ENCODE results near the gene STX5. TPM values are rescaled to one million over a fixed set of nuclear protein-coding genes. Genes with fewer than 3 reads are reported as not detected.
A peak's percentile ranks its signal among the peaks of the same experiment; 100 is the strongest.
"Not testable (repeated sequence)": the region's sequence is repeated elsewhere in the genome, so short reads cannot be mapped to it uniquely, and the experiment has no call there.

STX5 gene
- total and polyA plus RNA-seq, 4 donors = 19.8 to 47.6 (median 37.7) TPM

GRCh38 chr11:62774407-62774806 is 57.4 kb downstream of the STX5 start:
- H3K36me3 ChIP-seq (ENCODE audit: control insufficient read depth in 4 of 4, insufficient read depth in 4 of 4, low read length in 4 of 4) = peaks cover 0 to 31% (median 21%) of the 10 kb centered on the region in 4 donors
- H3K4me3 ChIP-seq = no peak overlapping the region
- no peak for ATAC-seq (ENCODE audit: insufficient read depth, low FRiP score)
- 92 to 98% methylated on average over 6 of the region's 6 CpGs for WGBS, 2 donors
- H3K9me3 ChIP-seq (ENCODE audit: control insufficient read depth in 4 of 4, insufficient read depth in 3 of 4, low read length in 3 of 4) = peaks cover 0 to 2% (median 0%) of the 10 kb centered on the region in 4 donors
- H3K4me1 ChIP-seq (ENCODE audit: control insufficient read depth in 5 of 5, insufficient read depth in 5 of 5, low read length in 5 of 5) = peaks cover 0 to 14% (median 3%) of the 10 kb centered on the region in 5 donors
- H3K27me3 ChIP-seq (ENCODE audit: control insufficient read depth in 3 of 3, insufficient read depth in 3 of 3, low read length in 2 of 3) = no peaks in the 10 kb centered on the region
- no peak overlapping the region for H3K9ac ChIP-seq (ENCODE audit: insufficient read depth in 1 of 2, low read length in 2 of 2)
- no peak for DNase-seq
- H3K27ac ChIP-seq (ENCODE audit: low read depth in 1 of 2, low read length in 1 of 2) = no peak overlapping the region
- no peak for TF ChIP-seq CTCF (IDR thresholded peaks at IDR 0.05; ENCODE audit: control extremely low read depth, extremely low read depth)

- 2 to 4% methylated on average over 50 to 60 of the region's 60 CpGs for WGBS, 2 donors
- Histone ChIP-seq H3K27ac (ENCODE audit: low read depth in 1 of 2, low read length in 1 of 2) (peak within 1 kb of the TSS; percentile 93 to 98), H3K27me3 (ENCODE audit: control insufficient read depth in 3 of 3, insufficient read depth in 3 of 3, low read length in 2 of 3) (no peaks in the 10 kb centered on the region), H3K9ac (ENCODE audit: insufficient read depth in 1 of 2, low read length in 2 of 2) (peak within 1 kb of the TSS; percentile 35 to 73), H3K4me3 (peak within 1 kb of the TSS; percentile 72), H3K36me3 (ENCODE audit: control insufficient read depth in 4 of 4, insufficient read depth in 4 of 4, low read length in 4 of 4) (peaks cover under 1 to 21% (median 18%) of the 10 kb centered on the region in 4 donors), H3K9me3 (ENCODE audit: control insufficient read depth in 4 of 4, insufficient read depth in 3 of 4, low read length in 3 of 4) (peaks cover 0 to 2% (median 0%) of the 10 kb centered on the region in 4 donors), H3K4me1 (ENCODE audit: control insufficient read depth in 5 of 5, insufficient read depth in 5 of 5, low read length in 5 of 5) (peaks cover 0 to 14% (median 3%) of the 10 kb centered on the region in 5 donors)
- TF ChIP-seq CTCF (IDR thresholded peaks at IDR 0.05; ENCODE audit: control extremely low read depth, extremely low read depth) = no peak
- DNase-seq = peak; percentile 98 to 99 (median 98)
- ATAC-seq (ENCODE audit: insufficient read depth, low FRiP score) = peak; percentile 96
Observed at GRCh38 chr11:62771144-62772021, 60.5 kb downstream of the STX5 start, which contains the start of gene TAF6L. Gene TAF6L, plus strand, starts transcription at chr11:62771396. Its CDS starts 4,388 bp downstream, at chr11:62775784.

GRCh38 chr11:62770778-62771143 is 61.1 kb downstream of the STX5 start:
- Histone ChIP-seq H3K27me3 (ENCODE audit: control insufficient read depth in 3 of 3, insufficient read depth in 3 of 3, low read length in 2 of 3) (no peaks in the 10 kb centered on the region), H3K27ac (ENCODE audit: low read depth in 1 of 2, low read length in 1 of 2) (peak overlapping the region; percentile 90 to 98), H3K9ac (ENCODE audit: insufficient read depth in 1 of 2, low read length in 2 of 2) (peak overlapping the region; percentile 35 to 73), H3K36me3 (ENCODE audit: control insufficient read depth in 4 of 4, insufficient read depth in 4 of 4, low read length in 4 of 4) (peaks cover 6 to 20% (median 17%) of the 10 kb centered on the region in 4 donors), H3K9me3 (ENCODE audit: control insufficient read depth in 4 of 4, insufficient read depth in 3 of 4, low read length in 3 of 4) (no peaks in the 10 kb centered on the region), H3K4me1 (ENCODE audit: control insufficient read depth in 5 of 5, insufficient read depth in 5 of 5, low read length in 5 of 5) (peaks cover 0 to 14% (median 3%) of the 10 kb centered on the region in 5 donors), H3K4me3 (peak overlapping the region; percentile 52)
- DNase-seq (peak in 1 of 3 donors; percentile 40), ATAC-seq (ENCODE audit: insufficient read depth, low FRiP score) (no peak)
- TF ChIP-seq CTCF (IDR thresholded peaks at IDR 0.05; ENCODE audit: control extremely low read depth, extremely low read depth) = no peak
- WGBS, 2 donors = 2% methylated on average over 18 of the region's 18 CpGs

GRCh38 chr11:62760867-62761227 is 71.0 kb downstream of the STX5 start:
- H3K9ac ChIP-seq (ENCODE audit: insufficient read depth in 1 of 2, low read length in 2 of 2); H3K9me3 ChIP-seq (ENCODE audit: control insufficient read depth in 4 of 4, insufficient read depth in 3 of 4, low read length in 3 of 4); H3K27me3 ChIP-seq (ENCODE audit: control insufficient read depth in 3 of 3, insufficient read depth in 3 of 3, low read length in 2 of 3); H3K4me3 ChIP-seq; ATAC-seq (ENCODE audit: insufficient read depth, low FRiP score); DNase-seq: not testable (repeated sequence)
- peak overlapping the region in 1 of 2 donors; percentile 49 for H3K27ac ChIP-seq (ENCODE audit: low read depth in 1 of 2, low read length in 1 of 2)
- 33 to 39% methylated on average over 9 of the region's 9 CpGs for WGBS, 2 donors
- peaks cover 0 to 11% (median 8%) of the 10 kb centered on the region in 4 donors for H3K36me3 ChIP-seq (ENCODE audit: control insufficient read depth in 4 of 4, insufficient read depth in 4 of 4, low read length in 4 of 4)
- H3K4me1 ChIP-seq (ENCODE audit: control insufficient read depth in 5 of 5, insufficient read depth in 5 of 5, low read length in 5 of 5) = peaks cover 0 to 11% (median 5%) of the 10 kb centered on the region in 5 donors
